HG03460 (cell line): Measurements from ENCODE around the gene HLA-DQB1.
"Not testable (repeated sequence)": the region's sequence is repeated elsewhere in the genome, so short reads cannot be mapped to it uniquely, and the experiment has no call there.

Source experiments
- ATAC-seq: cut with Tn5 transposase; IDR thresholded peaks from one replicate; pipeline ENCODE4 v1.9.1; 2021; ENCODE audit not compliant: unreplicated experiment

The HLA-DQB1 gene

DNA sequence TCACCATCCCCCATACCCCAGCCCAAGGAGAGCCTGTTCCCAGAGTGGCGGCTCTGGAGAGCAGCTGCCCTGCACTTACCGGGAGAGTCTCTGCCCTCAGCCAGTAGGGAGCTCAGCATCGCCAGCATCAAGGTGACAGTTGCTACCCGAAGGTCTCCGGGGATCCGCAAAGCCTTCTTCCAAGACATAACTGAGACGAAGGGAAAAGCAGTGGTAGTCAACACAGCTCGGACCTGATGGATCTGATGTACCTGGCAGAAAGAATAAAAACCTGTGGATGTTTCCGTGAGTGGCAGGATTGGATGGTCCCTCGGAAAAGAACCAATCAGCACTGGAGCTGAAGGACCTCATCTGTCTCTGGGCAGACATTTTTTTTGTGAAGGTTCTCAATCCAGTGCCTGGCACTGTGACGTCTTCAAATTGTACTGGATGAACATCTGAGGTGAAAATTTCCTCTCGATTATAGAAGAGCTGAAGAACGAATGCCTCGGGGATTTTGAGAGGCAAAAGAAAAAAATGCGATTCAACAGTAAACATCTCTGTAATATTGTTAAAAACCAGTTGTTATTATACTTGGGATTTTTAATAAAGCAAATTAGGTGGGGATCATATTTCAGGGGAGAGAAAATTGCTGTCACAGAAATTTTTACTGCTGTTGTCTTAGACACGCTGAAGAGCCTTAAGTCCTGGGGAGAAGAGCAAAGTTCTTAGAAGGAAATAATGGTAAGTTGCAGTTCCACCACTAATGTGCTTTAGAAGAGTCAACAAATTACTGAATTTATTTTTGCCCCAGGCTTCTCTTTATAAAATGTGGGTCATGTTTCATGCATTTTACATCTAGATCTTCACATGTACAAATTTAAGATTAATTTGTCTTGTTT lies at the start of gene HLA-DQB1:
TSS of gene HLA-DQB1 (minus strand) at position 238 of the 881 bp plus-strand sequence. CDS start at position 188, 50 bp downstream.
- ATAC-seq: peak; percentile 66

DNA sequence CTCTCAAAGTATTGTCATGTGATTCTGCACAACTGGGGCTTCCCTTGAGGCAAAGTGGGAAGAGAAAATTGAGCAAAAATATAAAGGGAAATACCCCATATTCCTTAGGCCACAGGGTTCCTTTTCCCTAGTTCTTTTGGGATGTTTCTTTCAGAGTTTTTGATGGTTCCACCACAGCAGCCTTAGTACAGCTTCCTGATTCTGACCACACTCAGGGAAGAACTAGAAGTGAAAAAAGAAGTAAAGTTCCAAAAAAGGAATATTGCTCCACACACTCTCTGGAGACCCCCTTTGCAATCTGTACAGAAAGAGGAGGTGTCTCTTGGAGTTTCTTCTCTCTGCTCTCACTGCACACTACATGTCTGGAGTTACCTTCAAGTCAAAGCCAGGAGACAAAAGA lies 46.8 kb upstream of the HLA-DQB1 start:
- ATAC-seq: no peak

DNA sequence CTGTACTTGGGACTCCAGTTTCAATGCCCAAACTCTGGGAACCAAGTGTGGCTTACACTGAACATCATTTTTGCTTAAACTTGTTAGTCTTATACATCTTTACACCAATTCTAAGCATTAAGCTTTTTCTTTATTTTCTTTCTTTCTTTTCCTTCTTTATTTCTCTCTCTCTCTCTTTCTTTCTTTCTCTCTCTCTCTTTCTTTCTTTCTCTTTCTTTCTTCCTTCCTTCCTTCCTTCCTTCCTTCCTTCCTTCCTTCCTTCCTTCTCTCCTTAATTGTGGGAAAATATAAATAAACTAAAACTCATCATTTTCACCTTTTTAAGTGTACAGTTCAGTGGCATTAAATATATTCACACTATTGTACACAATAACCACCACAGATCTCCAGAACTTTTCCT lies 43.2 kb upstream of the HLA-DQB1 start:
- ATAC-seq: no peak

GRCh38 chr6:32705164-32705563 lies 38.7 kb upstream of the HLA-DQB1 start:
- ATAC-seq: not testable (repeated sequence)

GRCh38 chr6:32703347-32703746 lies 36.9 kb upstream of the HLA-DQB1 start:
- no peak for ATAC-seq

DNA sequence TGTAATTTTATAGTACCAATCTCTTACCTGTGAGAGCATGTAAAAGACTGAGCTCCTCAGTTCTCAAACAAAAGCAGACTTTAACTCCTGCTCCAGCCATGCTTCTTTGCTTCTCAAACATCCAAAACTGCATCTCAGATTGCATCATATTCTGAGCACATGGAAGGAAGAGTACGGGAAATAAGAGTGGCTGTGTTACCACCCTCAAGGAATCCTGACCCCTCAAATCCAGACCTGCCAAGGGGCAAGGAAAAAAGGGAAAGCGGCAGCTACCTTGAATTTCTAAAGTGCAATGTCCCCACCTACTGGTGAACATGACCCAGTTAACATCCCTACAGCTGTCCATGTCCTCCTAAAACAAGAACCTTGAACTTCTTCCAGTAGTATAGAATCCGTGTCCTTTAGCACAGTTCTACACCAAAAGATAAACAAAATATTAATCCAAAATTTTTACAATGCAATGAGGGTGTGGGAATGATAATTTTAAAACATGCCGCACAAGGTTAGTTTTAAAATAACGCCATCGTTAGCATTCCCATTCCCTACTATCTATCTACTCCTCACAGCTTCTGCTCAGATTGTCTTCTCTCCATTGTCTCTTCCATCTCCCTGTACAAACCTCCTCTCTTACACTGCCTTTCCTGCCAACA lies 34.1 kb upstream of the HLA-DQB1 start:
- no peak for ATAC-seq

- ATAC-seq: no peak
These were observed 30.6 kb upstream of the HLA-DQB1 start for GRCh38 chr6:32697031-32697430.

GRCh38 chr6:32692019-32692418 lies 25.6 kb upstream of the HLA-DQB1 start:
- no peak for ATAC-seq

DNA sequence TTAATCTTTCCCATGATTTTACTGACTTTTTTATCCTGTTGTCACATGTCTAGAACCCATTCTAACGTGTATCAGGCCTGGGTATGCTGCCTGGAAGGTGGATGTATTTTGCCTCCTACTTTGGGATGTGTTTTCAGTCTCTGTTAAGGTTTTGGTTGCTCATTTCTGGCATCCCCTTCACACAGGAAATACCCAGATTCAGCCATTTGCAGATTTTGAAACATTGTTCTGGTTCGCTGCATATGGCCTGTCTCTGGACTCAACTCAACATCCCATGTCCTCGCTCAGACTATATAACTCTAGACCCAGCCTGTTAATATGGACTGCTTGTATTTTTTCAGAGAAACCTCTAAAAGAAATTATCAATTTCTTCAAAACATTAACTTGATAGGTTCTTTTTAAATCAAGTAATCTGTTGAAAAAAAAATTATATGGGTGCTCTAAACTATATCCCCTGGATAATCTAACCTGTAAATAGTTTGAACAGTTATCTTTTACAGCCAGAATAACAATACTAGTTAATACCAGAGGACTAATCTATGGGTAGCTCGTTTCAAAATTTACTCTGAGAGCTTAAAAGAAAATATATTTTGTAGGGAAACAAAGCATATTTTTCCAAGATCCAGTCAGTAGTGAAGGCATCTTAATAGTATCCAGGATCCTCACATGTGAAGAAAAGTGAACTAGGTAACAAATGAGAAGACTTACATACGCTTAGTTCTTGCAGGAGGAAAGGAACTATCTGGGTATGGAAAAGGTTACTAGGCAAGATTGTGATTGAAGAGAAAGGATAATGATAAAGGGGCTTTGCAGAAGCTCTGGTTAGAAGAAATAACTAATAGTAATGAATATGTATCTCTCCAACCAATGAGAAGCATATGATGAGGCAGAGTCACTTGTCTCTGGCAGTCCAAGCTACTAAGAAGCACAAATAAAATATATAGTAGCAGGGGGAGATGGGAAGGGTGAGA lies 23.4 kb upstream of the HLA-DQB1 start:
- ATAC-seq: peak; percentile 45

GRCh38 chr6:32685603-32686002 lies 19.1 kb upstream of the HLA-DQB1 start:
- ATAC-seq: peak; percentile 67

DNA sequence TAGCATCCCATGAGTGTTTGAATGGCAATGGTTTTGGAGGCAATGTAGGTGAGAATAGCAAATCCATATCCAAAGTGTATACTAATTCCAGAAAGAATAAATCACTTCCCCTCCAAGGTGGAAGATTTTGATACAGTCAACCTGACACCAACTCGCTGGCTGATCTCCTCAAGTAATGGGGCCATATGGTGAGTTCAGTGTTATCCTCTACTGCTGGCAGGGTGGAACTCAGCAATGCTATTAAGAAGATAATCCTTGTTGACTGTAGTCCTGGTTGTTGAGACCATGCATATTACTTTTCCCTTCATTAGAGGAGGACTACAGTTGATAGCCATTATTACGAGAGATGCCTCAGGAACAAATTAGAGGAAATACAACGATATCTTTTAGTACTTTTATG lies 17.8 kb upstream of the HLA-DQB1 start:
- ATAC-seq: no peak

DNA sequence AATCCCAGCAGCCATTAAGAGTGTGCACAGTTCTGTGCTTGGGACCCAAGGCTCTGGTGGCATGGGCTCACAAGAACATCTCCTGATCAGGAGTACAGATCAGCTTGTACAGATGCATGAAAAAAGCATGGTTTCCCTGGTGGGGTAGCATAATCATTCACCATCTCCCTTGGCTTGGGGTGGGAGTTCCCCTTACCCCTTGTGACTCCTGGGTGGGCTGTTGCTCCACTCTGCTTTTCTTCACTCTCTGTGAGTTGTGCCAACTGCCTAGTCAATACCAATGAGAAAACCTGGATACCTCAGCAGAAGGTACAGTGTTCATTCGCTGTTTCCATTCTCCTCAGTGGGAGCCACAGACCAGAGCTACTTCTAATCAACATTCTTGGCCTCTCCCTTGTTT lies 13.6 kb upstream of the HLA-DQB1 start:
- no peak for ATAC-seq

DNA sequence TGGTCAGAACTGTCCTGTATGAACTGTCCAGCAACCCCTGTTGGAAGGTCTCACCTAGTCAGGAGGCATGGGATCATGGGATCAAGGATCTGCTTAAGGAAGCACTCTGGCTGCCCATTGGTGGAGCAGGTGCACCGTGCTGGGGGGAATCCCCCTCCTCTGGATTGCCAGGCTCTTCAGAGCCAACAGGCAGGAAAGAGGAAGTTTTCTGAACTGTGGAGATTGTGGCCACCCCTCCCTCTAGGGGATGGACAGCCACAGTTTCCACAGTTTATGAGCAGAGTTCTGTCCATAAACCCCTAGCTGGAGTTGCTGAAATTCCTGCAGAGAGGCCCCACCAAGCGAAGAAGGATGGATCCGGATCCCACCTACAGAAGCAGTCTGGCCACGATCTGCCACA lies 13.0 kb upstream of the HLA-DQB1 start:
- no peak for ATAC-seq

GRCh38 chr6:32674123-32674522 lies 7.7 kb upstream of the HLA-DQB1 start:
- not testable (repeated sequence) for ATAC-seq

- not testable (repeated sequence) for ATAC-seq
These were observed 5.5 kb upstream of the HLA-DQB1 start for GRCh38 chr6:32671908-32672307.

DNA sequence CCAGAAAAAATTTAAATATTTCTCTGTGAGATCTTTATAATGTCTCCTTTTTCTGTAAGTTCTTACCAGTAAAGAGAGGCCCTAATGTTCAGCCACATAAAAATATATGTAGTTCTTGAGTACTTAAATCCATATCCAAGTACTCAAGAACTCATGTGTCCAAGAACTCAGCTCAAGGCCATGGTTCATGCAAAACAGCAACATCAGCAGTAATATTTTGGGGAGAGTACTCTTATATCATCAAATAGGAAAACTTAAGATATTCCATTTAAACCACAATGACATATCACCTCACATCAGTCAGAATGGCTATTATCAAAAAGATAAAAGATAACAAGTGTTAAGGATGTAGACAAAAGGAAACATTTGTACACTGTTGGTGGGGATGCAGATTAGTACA lies 3.4 kb upstream of the HLA-DQB1 start:
- no peak for ATAC-seq

DNA sequence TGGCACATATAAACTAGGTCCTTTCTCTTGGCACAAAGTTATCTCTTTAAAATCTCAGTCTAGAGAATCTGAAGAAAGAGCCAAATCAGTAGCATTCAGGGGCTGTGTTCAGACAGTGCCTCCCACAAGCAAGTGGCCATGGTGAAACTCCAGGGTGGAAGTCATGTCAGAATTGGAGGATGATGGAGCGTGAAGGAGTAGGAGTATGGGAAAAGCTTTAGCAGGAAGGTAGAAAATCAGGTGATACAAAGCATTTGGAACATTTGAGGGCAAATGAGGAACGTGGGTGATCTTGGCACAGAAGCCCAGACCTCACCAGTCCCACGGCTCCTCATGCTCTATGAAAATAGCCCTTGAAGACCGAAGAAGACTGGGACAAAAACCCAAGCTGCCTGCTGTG lies 2.8 kb upstream of the HLA-DQB1 start:
- ATAC-seq: no peak

- ATAC-seq: peak; percentile 53
These were observed 1.8 kb upstream of the HLA-DQB1 start for GRCh38 chr6:32668226-32668747.

- no peak for ATAC-seq
These were observed 796 bp downstream of the HLA-DQB1 start for GRCh38 chr6:32665661-32666060.

- no peak for ATAC-seq
These were observed 1.6 kb downstream of the HLA-DQB1 start for GRCh38 chr6:32664827-32665362.

- no peak for ATAC-seq
These were observed 2.1 kb downstream of the HLA-DQB1 start for GRCh38 chr6:32664354-32664753.
